ENCODE results near the gene SCLT1. TPM values are rescaled to one million over a fixed set of nuclear protein-coding genes. Genes with fewer than 3 reads are reported as not detected.

The SCLT1 gene
- total RNA-seq, 1 experiment from 2014 or later = 14.3 TPM

- TF ChIP-seq USF2 (CRISPR knock-in tag; IDR thresholded peaks at IDR 0.05) (no peak), CREM (CRISPR knock-in tag; IDR thresholded peaks at IDR 0.05) (no peak), RELA (CRISPR knock-in tag; IDR thresholded peaks at IDR 0.05; ENCODE audit: borderline replicate concordance) (no peak), ZNF263 (CRISPR knock-in tag; IDR thresholded peaks at IDR 0.05; ENCODE audit: low read depth) (no peak), USF1 (CRISPR knock-in tag; IDR thresholded peaks at IDR 0.05) (no peak), ZNF512 (CRISPR knock-in tag; IDR thresholded peaks at IDR 0.05; ENCODE audit: borderline replicate concordance) (no peak)
These were observed 18.6 kb upstream of the SCLT1 start (continued) for GRCh38 chr4:129111919-129112318.

GRCh38 chr4:129110931-129111330, 17.6 kb upstream of the SCLT1 start:
- CTCF ChIA-PET = no interaction called here
- no peaks in the 10 kb centered on the region for H3K36me3 Mint-ChIP-seq
- no peaks in the 10 kb centered on the region for H3K9me3 Mint-ChIP-seq
- no peak for DNase-seq (ENCODE audit: low spot score)
- H3K27ac Mint-ChIP-seq = 0 out of 2 replicates have a peak overlapping the region, but pooled peaks have one; percentile 2
- H3K27me3 Mint-ChIP-seq (ENCODE audit: low read depth) = no peaks in the 10 kb centered on the region
- H3K4me1 Mint-ChIP-seq = peaks cover 20% of the 10 kb centered on the region
- peak; percentile 48 for ATAC-seq
- POLR2A ChIA-PET = no interaction called here
- no peak overlapping the region for H3K4me3 Mint-ChIP-seq
- TF ChIP-seq SOX15 (CRISPR knock-in tag; IDR thresholded peaks at IDR 0.05) (no peak), ATF6 (CRISPR knock-in tag; IDR thresholded peaks at IDR 0.05) (no peak), ZSCAN18 (CRISPR knock-in tag; IDR thresholded peaks at IDR 0.05) (no peak), ZNF317 (CRISPR knock-in tag; IDR thresholded peaks at IDR 0.05; ENCODE audit: borderline replicate concordance, low read depth) (no peak), GRHL2 (CRISPR knock-in tag; IDR thresholded peaks at IDR 0.05; ENCODE audit: insufficient replicate concordance, severe bottlenecking) (no peak), NFE2L1 (CRISPR knock-in tag; IDR thresholded peaks at IDR 0.05) (no peak), ZNF121 (CRISPR knock-in tag; IDR thresholded peaks at IDR 0.05) (no peak)

- H3K9me3 Mint-ChIP-seq = no peaks in the 10 kb centered on the region
- POLR2A ChIA-PET = no interaction called here
- H3K27ac Mint-ChIP-seq = peak overlapping the region; percentile 19; the same call in 1 of the 2 replicates
- CTCF ChIA-PET = interaction anchor here (0.6 kb wide), 1 partner anchor 296 kb away, joined by 3 read pairs; no protein-coding TSS in a partner anchor
- ATAC-seq = peak; percentile 75
- TF ChIP-seq IRF2 (CRISPR knock-in tag; IDR thresholded peaks at IDR 0.05; ENCODE audit: borderline replicate concordance, low read depth) (no peak), ZNF512 (CRISPR knock-in tag; IDR thresholded peaks at IDR 0.05; ENCODE audit: borderline replicate concordance) (0 out of 2 replicates have a peak, but pooled peaks have one; percentile 28), SP1 (CRISPR knock-in tag; conservative IDR thresholded peaks at IDR 0.05) (no peak)
- no peak for DNase-seq (ENCODE audit: low spot score)
- H3K4me3 Mint-ChIP-seq = no peak overlapping the region
- peaks cover 20% of the 10 kb centered on the region for H3K4me1 Mint-ChIP-seq
- H3K27me3 Mint-ChIP-seq (ENCODE audit: low read depth) = no peaks in the 10 kb centered on the region
- no peaks in the 10 kb centered on the region for H3K36me3 Mint-ChIP-seq
These were observed 16.9 kb upstream of the SCLT1 start for GRCh38 chr4:129109965-129110824.

Measured in WTC11 (cell line).